Measurements from ENCODE around the gene BPIFA2. TPM values are rescaled to one million over a fixed set of nuclear protein-coding genes. Genes with fewer than 3 reads are reported as not detected.
"Not testable (repeated sequence)": the region's sequence is repeated elsewhere in the genome, so short reads cannot be mapped to it uniquely, and the experiment has no call there.

The BPIFA2 gene
- total RNA-seq (2014; rRNA removed; shearing (Covaris generic)), result not detected in 2 replicates

GRCh38 chr20:33167859-33168258 is at the start of gene BPIFA2:
Gene BPIFA2, plus strand, starts transcription at chr20:33168159. Its CDS starts 987 bp downstream, at chr20:33169146.
- no peaks in the 10 kb centered on the region for H3K4me1 ChIP-seq (replicated peaks)
- H3K36me3 ChIP-seq, result no peaks in the 10 kb centered on the region
- peaks cover 8% of the 10 kb centered on the region for H3K9me3 ChIP-seq (replicated peaks)
- H3K4me3 ChIP-seq, result no peak within 1 kb of the TSS
- H3K27ac ChIP-seq, result no peak within 1 kb of the TSS
- H3K27me3 ChIP-seq (replicated peaks), result peaks cover 2% of the 10 kb centered on the region; the same call in 1 of the 2 replicates
- DNase-seq (ENCODE audit: low read depth in 1 of 2, low spot score in 2 of 2), result no peak

- Histone ChIP-seq H3K36me3 (no peaks in the 10 kb centered on the region), H3K9me3 (replicated peaks) (peaks cover 9% of the 10 kb centered on the region; the same call in 1 of the 2 replicates), H3K4me1 (replicated peaks) (0 out of 2 replicates have a peak, but pooled peaks cover 4% of the 10 kb centered on the region), H3K4me3 (no peak overlapping the region), H3K27ac (no peak overlapping the region), H3K27me3 (replicated peaks) (no peaks in the 10 kb centered on the region)
- DNase-seq (ENCODE audit: low read depth in 1 of 2, low spot score in 2 of 2), result no peak
Observed at GRCh38 chr20:33119725-33120720, 47.9 kb upstream of the BPIFA2 start.

GRCh38 chr20:33120934-33121333 is 47.0 kb upstream of the BPIFA2 start:
- H3K27ac ChIP-seq, result no peak overlapping the region
- no peak for DNase-seq (ENCODE audit: low read depth in 1 of 2, low spot score in 2 of 2)

GRCh38 chr20:33122297-33122696 is 45.7 kb upstream of the BPIFA2 start:
- DNase-seq (ENCODE audit: low read depth in 1 of 2, low spot score in 2 of 2); H3K27me3 ChIP-seq (replicated peaks); H3K36me3 ChIP-seq: not testable (repeated sequence)

More at GRCh38 chr20:33120934-33121333, 47.0 kb upstream of the BPIFA2 start:
- peaks cover 9% of the 10 kb centered on the region; the same call in 1 of the 2 replicates for H3K9me3 ChIP-seq (replicated peaks)
- 0 out of 2 replicates have a peak, but pooled peaks cover 4% of the 10 kb centered on the region for H3K4me1 ChIP-seq (replicated peaks)
- H3K27me3 ChIP-seq (replicated peaks), result no peaks in the 10 kb centered on the region
- no peak overlapping the region for H3K4me3 ChIP-seq
- H3K36me3 ChIP-seq, result no peaks in the 10 kb centered on the region

GRCh38 chr20:33124261-33124660 is 43.7 kb upstream of the BPIFA2 start:
- H3K36me3 ChIP-seq, result no peaks in the 10 kb centered on the region
- no peak overlapping the region for H3K4me3 ChIP-seq

More at GRCh38 chr20:33122297-33122696, 45.7 kb upstream of the BPIFA2 start:
- not testable (repeated sequence) for H3K4me3 ChIP-seq; H3K9me3 ChIP-seq (replicated peaks); H3K4me1 ChIP-seq (replicated peaks); H3K27ac ChIP-seq

GRCh38 chr20:33124994-33125393 is 43.0 kb upstream of the BPIFA2 start:
- Histone ChIP-seq H3K27me3 (replicated peaks) (0 out of 2 replicates have a peak, but pooled peaks cover 15% of the 10 kb centered on the region), H3K9me3 (replicated peaks) (peaks cover 2% of the 10 kb centered on the region; the same call in 1 of the 2 replicates)

More at GRCh38 chr20:33124261-33124660, 43.7 kb upstream of the BPIFA2 start:
- Histone ChIP-seq H3K9me3 (replicated peaks) (peaks cover 9% of the 10 kb centered on the region; the same call in 1 of the 2 replicates), H3K27ac (no peak overlapping the region), H3K4me1 (replicated peaks) (0 out of 2 replicates have a peak, but pooled peaks cover 4% of the 10 kb centered on the region), H3K27me3 (replicated peaks) (0 out of 2 replicates have a peak, but pooled peaks cover 15% of the 10 kb centered on the region)
- DNase-seq (ENCODE audit: low read depth in 1 of 2, low spot score in 2 of 2), result no peak

GRCh38 chr20:33125983-33126382 is 42.0 kb upstream of the BPIFA2 start:
- H3K4me3 ChIP-seq, result no peak overlapping the region
- no peaks in the 10 kb centered on the region for H3K4me1 ChIP-seq (replicated peaks)
- H3K9me3 ChIP-seq (replicated peaks), result no peaks in the 10 kb centered on the region; the same call in 1 of the 2 replicates
- no peak overlapping the region for H3K27ac ChIP-seq
- peaks cover 18% of the 10 kb centered on the region; the same call in 1 of the 2 replicates for H3K27me3 ChIP-seq (replicated peaks)
- H3K36me3 ChIP-seq, result no peaks in the 10 kb centered on the region
- no peak for DNase-seq (ENCODE audit: low read depth in 1 of 2, low spot score in 2 of 2)

More at GRCh38 chr20:33124994-33125393, 43.0 kb upstream of the BPIFA2 start:
- DNase-seq (ENCODE audit: low read depth in 1 of 2, low spot score in 2 of 2), result no peak
- Histone ChIP-seq H3K36me3 (no peaks in the 10 kb centered on the region), H3K27ac (no peak overlapping the region), H3K4me1 (replicated peaks) (0 out of 2 replicates have a peak, but pooled peaks cover 4% of the 10 kb centered on the region), H3K4me3 (no peak overlapping the region)

GRCh38 chr20:33127422-33128097 is 40.4 kb upstream of the BPIFA2 start:
- no peak overlapping the region for H3K27ac ChIP-seq
- H3K27me3 ChIP-seq (replicated peaks), result peaks cover 18% of the 10 kb centered on the region; the same call in 1 of the 2 replicates
- no peaks in the 10 kb centered on the region for H3K36me3 ChIP-seq
- DNase-seq (ENCODE audit: low read depth in 1 of 2, low spot score in 2 of 2), result no peak
- no peaks in the 10 kb centered on the region for H3K9me3 ChIP-seq (replicated peaks)
- no peak overlapping the region for H3K4me3 ChIP-seq
- H3K4me1 ChIP-seq (replicated peaks), result no peaks in the 10 kb centered on the region

- no peaks in the 10 kb centered on the region for H3K4me1 ChIP-seq (replicated peaks)
- DNase-seq (ENCODE audit: low read depth in 1 of 2, low spot score in 2 of 2), result peak in 1 of 2 experiments; percentile 7
- H3K4me3 ChIP-seq, result no peak overlapping the region
- peaks cover 18% of the 10 kb centered on the region; the same call in 1 of the 2 replicates for H3K27me3 ChIP-seq (replicated peaks)
- no peaks in the 10 kb centered on the region for H3K36me3 ChIP-seq
- H3K27ac ChIP-seq, result no peak overlapping the region
- no peaks in the 10 kb centered on the region for H3K9me3 ChIP-seq (replicated peaks)
Observed at GRCh38 chr20:33130568-33131061, 37.3 kb upstream of the BPIFA2 start.

- Histone ChIP-seq H3K9me3 (replicated peaks) (no peaks in the 10 kb centered on the region; the same call in 1 of the 2 replicates), H3K4me1 (replicated peaks) (no peaks in the 10 kb centered on the region), H3K4me3 (no peak overlapping the region), H3K27ac (no peak overlapping the region), H3K36me3 (no peaks in the 10 kb centered on the region), H3K27me3 (replicated peaks) (peaks cover 14% of the 10 kb centered on the region; the same call in 1 of the 2 replicates)
- no peak for DNase-seq (ENCODE audit: low read depth in 1 of 2, low spot score in 2 of 2)
Observed at GRCh38 chr20:33131949-33132473, 35.9 kb upstream of the BPIFA2 start.

GRCh38 chr20:33132513-33133372 is 35.2 kb upstream of the BPIFA2 start:
- H3K36me3 ChIP-seq, result no peaks in the 10 kb centered on the region
- peaks cover 8% of the 10 kb centered on the region; the same call in 1 of the 2 replicates for H3K27me3 ChIP-seq (replicated peaks)
- no peak for DNase-seq (ENCODE audit: low read depth in 1 of 2, low spot score in 2 of 2)
- no peak overlapping the region for H3K27ac ChIP-seq
- H3K4me1 ChIP-seq (replicated peaks), result no peaks in the 10 kb centered on the region
- no peak overlapping the region for H3K4me3 ChIP-seq
- H3K9me3 ChIP-seq (replicated peaks), result no peaks in the 10 kb centered on the region; the same call in 1 of the 2 replicates

- Histone ChIP-seq H3K36me3 (no peaks in the 10 kb centered on the region), H3K27me3 (replicated peaks) (peaks cover 3% of the 10 kb centered on the region; the same call in 1 of the 2 replicates), H3K4me3 (no peak overlapping the region), H3K4me1 (replicated peaks) (no peaks in the 10 kb centered on the region), H3K27ac (no peak overlapping the region), H3K9me3 (replicated peaks) (no peaks in the 10 kb centered on the region; the same call in 1 of the 2 replicates)
- peak in 1 of 2 experiments; percentile 18 for DNase-seq (ENCODE audit: low read depth in 1 of 2, low spot score in 2 of 2)
Observed at GRCh38 chr20:33133373-33133941, 34.5 kb upstream of the BPIFA2 start.
